ENCODE measurements around the gene ARHGEF6.

Gene ARHGEF6

DNA sequence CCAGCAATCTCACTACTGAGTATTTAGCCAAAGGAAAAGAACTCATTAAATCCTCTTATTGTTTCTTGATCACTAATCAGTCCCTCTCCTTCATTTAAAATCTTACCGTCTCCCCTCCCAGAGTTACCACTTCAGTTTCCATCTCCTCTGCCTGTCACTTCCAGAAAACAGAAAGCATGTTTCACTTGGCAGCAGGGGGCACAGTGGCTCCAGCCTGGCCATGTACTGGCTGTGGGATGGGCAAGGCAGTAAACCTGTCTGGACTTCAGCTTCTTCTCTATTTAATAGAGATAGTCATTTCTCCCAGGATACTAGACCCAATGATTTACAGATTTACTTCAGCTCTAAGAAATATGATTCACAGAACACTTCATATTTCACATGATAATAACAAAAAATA is 69.6 kb downstream of the ARHGEF6 start:
- no peaks in the 10 kb centered on the region for H3K9me3 Mint-ChIP-seq
- peaks cover 72% of the 10 kb centered on the region for H3K4me1 Mint-ChIP-seq (ENCODE audit: low read depth)
- H3K4me3 Mint-ChIP-seq = no peak overlapping the region
- H3K27ac Mint-ChIP-seq = peak overlapping the region; percentile 97
- DNase-seq = no peak
- H3K27me3 Mint-ChIP-seq = peaks cover 31% of the 10 kb centered on the region
- H3K36me3 Mint-ChIP-seq (ENCODE audit: low read depth) = peaks cover 30% of the 10 kb centered on the region

DNA sequence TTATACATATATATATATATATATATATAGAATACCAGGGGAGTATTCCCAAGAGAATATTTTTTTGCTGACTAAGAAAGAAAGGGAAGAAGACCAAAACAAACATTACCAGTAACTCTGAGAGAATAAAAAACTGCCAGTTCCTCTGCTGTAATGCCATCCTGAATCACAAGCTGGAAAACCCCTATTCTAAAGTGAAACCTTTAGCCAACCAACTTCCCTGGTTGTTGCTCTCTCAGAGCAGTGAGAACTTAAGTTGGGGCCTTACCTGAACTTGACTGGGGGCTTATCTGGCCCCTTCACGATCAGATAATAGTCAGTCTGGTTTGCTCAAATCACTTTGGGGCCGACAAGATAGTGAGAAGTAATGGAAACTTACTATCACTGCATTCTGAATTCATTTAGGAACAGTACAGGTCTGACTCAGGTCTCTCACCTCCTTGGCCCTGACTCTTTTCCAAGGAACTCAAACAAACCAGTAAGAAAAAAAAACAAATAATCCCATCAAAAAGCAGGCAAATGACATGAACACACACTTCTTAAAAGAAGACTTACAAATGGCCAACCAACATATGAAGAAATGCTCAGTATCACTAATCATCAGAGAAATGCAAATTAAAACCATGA is 70.3 kb downstream of the ARHGEF6 start:
- Mint-ChIP-seq H3K4me3 (peak overlapping the region; percentile 24), H3K36me3 (ENCODE audit: low read depth) (peaks cover 37% of the 10 kb centered on the region), H3K9me3 (no peaks in the 10 kb centered on the region), H3K27ac (peak overlapping the region; percentile 97), H3K27me3 (peaks cover 31% of the 10 kb centered on the region), H3K4me1 (ENCODE audit: low read depth) (peaks cover 66% of the 10 kb centered on the region)
- no peak for DNase-seq

DNA sequence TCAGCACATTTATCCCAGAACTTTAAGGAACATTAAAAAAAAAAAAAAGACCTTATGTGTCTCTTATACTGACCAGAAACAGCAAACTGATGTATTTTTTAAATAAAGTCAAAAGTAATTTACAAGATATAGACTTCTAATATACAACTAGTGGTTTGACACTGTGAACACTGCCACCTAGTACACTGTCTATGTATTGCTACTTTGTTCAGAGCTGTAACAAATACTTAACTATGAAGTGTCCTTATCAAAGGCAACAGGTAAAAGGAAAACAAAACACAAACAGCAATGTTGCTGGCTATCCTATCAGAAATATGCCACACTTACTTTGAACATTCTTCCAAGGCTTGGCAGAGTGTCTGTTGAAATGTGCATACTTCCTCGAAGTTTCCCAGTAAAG is 72.4 kb downstream of the ARHGEF6 start:
- no peaks in the 10 kb centered on the region for H3K9me3 Mint-ChIP-seq
- DNase-seq = no peak
- peaks cover 24% of the 10 kb centered on the region for H3K27me3 Mint-ChIP-seq
- H3K36me3 Mint-ChIP-seq (ENCODE audit: low read depth) = peaks cover 54% of the 10 kb centered on the region
- H3K4me3 Mint-ChIP-seq = no peak overlapping the region
- H3K4me1 Mint-ChIP-seq (ENCODE audit: low read depth) = peaks cover 59% of the 10 kb centered on the region
- peak overlapping the region; percentile 1 for H3K27ac Mint-ChIP-seq

DNA sequence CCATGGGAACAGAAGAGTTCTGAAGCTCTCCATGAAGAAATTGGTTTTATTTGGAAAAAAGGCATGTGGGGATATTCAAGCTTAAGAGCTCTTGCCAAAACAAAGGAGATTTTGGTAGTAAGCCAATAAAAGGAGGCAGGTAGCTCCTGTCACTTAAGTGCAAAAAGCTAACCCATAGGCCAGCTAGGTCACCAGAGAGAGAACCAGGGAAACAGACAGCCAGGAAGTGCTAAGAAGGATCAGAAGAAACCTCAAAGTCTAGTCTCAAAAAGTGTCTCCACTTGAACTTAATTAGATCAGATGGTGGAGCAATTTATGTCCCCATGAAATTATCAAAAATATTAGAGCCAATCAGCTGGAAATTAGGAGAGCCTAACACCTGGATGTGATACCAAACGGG is 83.6 kb downstream of the ARHGEF6 start:
- H3K36me3 Mint-ChIP-seq (ENCODE audit: low read depth) = peaks cover 41% of the 10 kb centered on the region
- H3K27me3 Mint-ChIP-seq = peaks cover 34% of the 10 kb centered on the region
- no peak for DNase-seq
- peaks cover 4% of the 10 kb centered on the region for H3K9me3 Mint-ChIP-seq
- H3K27ac Mint-ChIP-seq = peak overlapping the region; percentile 81
- no peak overlapping the region for H3K4me3 Mint-ChIP-seq
- H3K4me1 Mint-ChIP-seq (ENCODE audit: low read depth) = peaks cover 55% of the 10 kb centered on the region

DNA sequence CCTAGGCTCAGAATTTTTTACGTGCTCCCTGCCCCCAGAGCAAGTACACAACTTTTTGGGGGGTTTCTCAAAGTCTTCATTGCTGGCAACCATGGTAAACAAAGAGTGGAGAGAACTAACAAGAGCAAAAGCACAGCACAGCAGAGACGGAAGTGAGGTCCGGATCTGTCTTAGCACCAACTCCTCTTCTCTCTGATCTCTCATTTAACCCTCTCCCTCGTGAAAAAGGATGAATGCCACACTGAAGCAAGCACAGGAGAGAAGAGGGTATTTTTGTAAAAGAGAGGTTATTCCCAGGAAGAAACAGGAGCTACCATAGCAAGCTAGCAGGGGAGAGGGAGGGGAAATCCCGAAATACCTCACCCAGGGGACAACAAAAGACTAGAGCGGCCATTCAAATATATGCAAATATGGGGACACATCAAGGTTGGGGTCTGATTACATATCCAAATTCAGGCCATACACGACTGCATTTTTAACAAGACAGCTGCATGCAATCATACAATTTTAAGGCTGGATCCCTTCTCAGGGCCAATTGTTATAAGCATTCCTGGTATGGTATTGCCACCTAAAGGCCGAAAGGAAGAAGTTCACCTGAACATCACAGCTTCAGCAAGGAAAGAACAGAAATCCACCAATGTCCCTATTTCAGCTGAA is 86.2 kb downstream of the ARHGEF6 start:
- H3K36me3 Mint-ChIP-seq (ENCODE audit: low read depth) = peaks cover 29% of the 10 kb centered on the region
- H3K4me3 Mint-ChIP-seq = peak overlapping the region; percentile 69
- H3K4me1 Mint-ChIP-seq (ENCODE audit: low read depth) = peaks cover 78% of the 10 kb centered on the region
- H3K9me3 Mint-ChIP-seq = no peaks in the 10 kb centered on the region
- peak overlapping the region; percentile 93 for H3K27ac Mint-ChIP-seq
- H3K27me3 Mint-ChIP-seq = peaks cover 30% of the 10 kb centered on the region
- DNase-seq = no peak

DNA sequence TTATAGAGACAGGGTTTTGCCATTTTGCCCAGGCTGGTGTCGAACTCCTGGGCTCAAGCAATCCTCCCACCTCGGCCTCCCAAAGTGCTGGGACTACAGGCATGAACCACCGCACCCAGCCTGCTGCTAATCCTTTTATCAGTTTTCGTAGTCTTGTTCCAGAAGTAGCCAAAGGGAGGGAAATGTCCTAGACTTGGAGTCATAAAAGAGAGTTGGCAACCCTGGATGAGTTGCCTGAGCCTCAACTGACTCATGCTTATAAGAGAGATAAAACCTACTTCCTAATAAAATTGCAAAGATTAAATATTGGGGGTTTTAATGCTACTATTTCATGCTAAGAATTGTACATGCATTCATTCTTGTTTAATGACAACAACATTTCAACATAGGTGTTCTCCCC is 88.5 kb downstream of the ARHGEF6 start:
- DNase-seq = no peak
- peaks cover 23% of the 10 kb centered on the region for H3K36me3 Mint-ChIP-seq (ENCODE audit: low read depth)
- H3K9me3 Mint-ChIP-seq = no peaks in the 10 kb centered on the region
- peaks cover 90% of the 10 kb centered on the region for H3K4me1 Mint-ChIP-seq (ENCODE audit: low read depth)
- no peak overlapping the region for H3K4me3 Mint-ChIP-seq
- no peak overlapping the region for H3K27ac Mint-ChIP-seq
- peaks cover 33% of the 10 kb centered on the region for H3K27me3 Mint-ChIP-seq

DNA sequence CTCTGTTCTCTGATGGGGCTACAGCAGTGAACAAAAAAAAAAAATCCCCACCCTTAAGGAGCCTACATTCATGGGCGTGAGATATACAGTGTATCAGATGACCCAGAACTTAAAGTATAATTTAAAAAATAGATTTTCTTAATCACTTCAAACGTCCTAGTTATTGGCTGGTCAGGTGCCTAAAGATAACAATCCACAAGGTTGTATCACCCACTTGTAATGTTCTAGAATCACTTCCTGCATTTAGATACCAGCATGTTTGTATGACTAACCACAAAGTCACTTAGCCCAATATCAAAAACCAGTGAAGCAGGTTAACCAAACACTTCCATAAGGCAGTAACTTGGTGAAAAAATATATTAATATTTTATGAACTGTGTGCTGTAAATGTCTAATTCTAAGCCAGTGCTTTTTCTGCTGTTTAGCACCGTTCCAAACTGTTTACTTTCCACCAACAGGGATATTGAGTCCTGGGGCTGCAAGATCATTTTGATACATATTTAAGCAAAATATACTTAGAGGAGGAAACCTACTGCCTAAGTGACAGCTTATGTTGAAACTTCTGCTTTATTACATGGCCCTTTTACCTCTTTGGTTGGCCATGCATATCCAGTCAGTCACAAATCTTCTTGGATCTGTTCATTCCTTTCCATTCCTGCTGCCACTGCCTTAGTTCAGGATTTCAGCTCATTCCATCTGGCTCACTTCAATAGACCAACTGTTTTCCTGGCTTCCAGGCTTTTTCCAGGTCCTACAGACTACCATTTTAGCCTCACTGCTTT is 89.5 kb downstream of the ARHGEF6 start:
- DNase-seq = no peak
- Mint-ChIP-seq H3K9me3 (no peaks in the 10 kb centered on the region), H3K4me3 (no peak overlapping the region), H3K27me3 (peaks cover 26% of the 10 kb centered on the region), H3K27ac (peak overlapping the region; percentile 87), H3K36me3 (ENCODE audit: low read depth) (peaks cover 24% of the 10 kb centered on the region), H3K4me1 (ENCODE audit: low read depth) (peaks cover 89% of the 10 kb centered on the region)

DNA sequence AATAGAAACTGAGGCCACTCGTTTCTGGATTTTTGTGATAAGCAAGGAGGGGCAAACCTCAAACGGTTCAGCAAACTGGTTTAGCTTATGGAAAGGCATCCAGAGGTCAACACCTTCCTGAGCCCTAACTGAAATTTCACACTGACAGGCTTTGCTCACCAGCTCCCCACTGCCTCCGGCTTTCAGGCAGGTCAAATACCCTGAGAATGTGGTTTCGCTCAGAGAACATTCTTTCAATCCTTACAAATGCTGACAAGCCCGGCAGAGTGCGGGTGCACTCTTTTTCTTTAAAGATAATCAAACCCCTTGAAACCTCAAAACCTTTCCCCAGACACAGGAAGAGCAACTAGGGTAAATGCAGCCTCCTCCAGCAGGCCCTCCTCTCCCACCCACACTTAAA is 91.3 kb downstream of the ARHGEF6 start:
- H3K4me1 Mint-ChIP-seq (ENCODE audit: low read depth) = peaks cover 77% of the 10 kb centered on the region
- peak overlapping the region; percentile 87 for H3K27ac Mint-ChIP-seq
- H3K4me3 Mint-ChIP-seq = peak overlapping the region; percentile 23
- no peaks in the 10 kb centered on the region for H3K9me3 Mint-ChIP-seq
- peaks cover 13% of the 10 kb centered on the region for H3K27me3 Mint-ChIP-seq
- no peak for DNase-seq
- peaks cover 21% of the 10 kb centered on the region for H3K36me3 Mint-ChIP-seq (ENCODE audit: low read depth)

DNA sequence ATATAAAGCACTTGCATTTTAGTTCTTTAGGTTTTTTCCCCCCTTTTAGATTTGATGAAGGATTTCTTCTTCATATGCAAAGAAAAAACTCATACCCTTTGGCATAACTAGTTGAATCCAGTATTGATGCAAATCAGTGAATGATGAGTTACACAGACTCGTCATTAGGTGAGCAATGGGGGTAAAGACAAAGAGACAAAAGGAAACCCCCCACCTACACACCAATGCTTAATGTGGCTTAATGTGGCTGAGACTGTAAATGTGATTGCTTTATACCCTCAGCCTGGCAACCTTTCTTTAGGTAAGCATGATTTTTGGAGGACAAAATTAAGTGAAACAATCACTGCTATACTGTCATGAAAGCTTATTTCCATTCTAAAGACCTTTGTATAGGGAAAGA is 93.3 kb downstream of the ARHGEF6 start:
- peaks cover 60% of the 10 kb centered on the region for H3K4me1 Mint-ChIP-seq (ENCODE audit: low read depth)
- H3K27ac Mint-ChIP-seq = peak overlapping the region; percentile 88
- peak overlapping the region; percentile 23 for H3K4me3 Mint-ChIP-seq
- no peak for DNase-seq
- peaks cover 9% of the 10 kb centered on the region for H3K27me3 Mint-ChIP-seq
- H3K9me3 Mint-ChIP-seq = no peaks in the 10 kb centered on the region
- H3K36me3 Mint-ChIP-seq (ENCODE audit: low read depth) = peaks cover 27% of the 10 kb centered on the region

DNA sequence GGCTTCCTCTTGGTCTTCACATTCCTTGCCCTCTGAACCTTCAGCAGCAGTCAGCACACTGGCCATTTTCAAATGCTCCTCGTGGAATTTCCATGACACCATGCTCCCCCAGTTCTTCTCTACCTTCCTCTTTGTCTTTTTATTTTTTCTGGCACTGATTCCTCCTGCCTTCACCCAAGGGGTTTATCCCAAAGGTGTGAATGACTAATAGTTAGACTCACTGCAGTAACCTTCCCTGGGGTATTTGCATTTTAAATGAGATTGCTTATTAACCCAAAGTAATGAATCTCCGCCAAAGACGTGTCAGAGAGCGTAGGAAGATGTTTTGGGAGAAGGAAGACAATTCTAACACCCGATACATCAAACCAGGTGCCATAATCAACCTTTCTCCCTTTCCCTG is 96.6 kb downstream of the ARHGEF6 start:
- peaks cover 54% of the 10 kb centered on the region for H3K36me3 Mint-ChIP-seq (ENCODE audit: low read depth)
- DNase-seq = no peak
- peaks cover 6% of the 10 kb centered on the region for H3K27me3 Mint-ChIP-seq
- H3K9me3 Mint-ChIP-seq = no peaks in the 10 kb centered on the region
- H3K27ac Mint-ChIP-seq = no peak overlapping the region
- H3K4me3 Mint-ChIP-seq = no peak overlapping the region
- H3K4me1 Mint-ChIP-seq (ENCODE audit: low read depth) = peaks cover 30% of the 10 kb centered on the region

DNA sequence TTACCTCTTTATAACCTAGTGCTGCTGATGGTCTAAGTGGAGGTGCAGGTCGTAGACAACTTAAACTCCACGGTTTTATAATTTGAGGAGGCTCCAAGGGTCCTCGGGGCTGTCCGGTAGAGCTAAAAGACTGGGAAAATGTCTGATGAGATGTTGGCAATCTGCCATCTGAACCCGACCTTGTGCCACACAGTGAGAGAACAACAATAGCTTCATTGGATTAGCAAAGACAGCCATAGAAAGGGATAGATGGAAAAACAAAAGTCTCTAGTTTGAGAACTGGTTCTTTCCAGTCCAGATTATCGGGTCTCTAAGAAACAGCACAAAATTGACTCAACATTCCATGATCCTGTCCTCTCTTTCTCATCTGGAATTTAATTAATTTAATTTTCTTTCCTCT is 101.2 kb downstream of the ARHGEF6 start:
- DNase-seq = no peak
- H3K4me1 Mint-ChIP-seq (ENCODE audit: low read depth) = peaks cover 42% of the 10 kb centered on the region
- no peak overlapping the region for H3K27ac Mint-ChIP-seq
- peaks cover 6% of the 10 kb centered on the region for H3K27me3 Mint-ChIP-seq
- peaks cover 70% of the 10 kb centered on the region for H3K36me3 Mint-ChIP-seq (ENCODE audit: low read depth)
- no peaks in the 10 kb centered on the region for H3K9me3 Mint-ChIP-seq
- no peak overlapping the region for H3K4me3 Mint-ChIP-seq

DNA sequence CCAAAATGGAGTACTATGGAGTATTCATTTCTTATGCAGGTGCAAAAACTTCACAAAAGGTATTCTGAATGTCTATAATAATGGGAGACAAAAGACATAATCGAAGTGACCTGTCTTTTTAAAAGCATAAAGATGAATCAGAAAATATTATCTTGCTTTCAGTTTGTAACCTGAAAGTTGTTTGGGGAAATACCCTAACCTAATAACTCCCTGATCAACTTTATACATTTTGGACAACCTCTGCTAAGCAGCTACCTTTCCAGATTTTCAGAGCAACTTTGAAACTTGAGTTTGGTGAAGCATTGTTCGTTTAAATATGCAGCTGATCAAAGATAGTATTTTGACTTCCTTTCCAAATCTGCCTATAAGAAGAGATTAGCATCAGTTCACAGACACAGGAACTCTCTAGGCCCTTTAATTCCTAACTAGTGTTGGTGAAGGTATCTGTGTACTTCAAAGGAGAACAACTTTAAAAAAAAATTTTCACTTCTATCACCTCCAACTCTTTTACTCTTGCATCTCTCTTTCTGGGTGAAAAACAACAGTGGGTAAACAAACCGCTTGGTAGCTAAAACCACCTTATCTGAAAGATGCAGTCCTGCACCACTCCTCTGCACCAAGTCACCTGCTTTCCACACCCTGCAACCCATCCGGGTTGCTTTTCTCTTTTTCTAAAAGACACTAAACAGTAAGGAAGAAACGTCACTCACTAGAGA is 106.3 kb downstream of the ARHGEF6 start:
- Mint-ChIP-seq H3K36me3 (ENCODE audit: low read depth) (peaks cover 72% of the 10 kb centered on the region), H3K4me3 (peak overlapping the region; percentile 33), H3K9me3 (no peaks in the 10 kb centered on the region), H3K4me1 (ENCODE audit: low read depth) (peaks cover 88% of the 10 kb centered on the region), H3K27me3 (peaks cover 9% of the 10 kb centered on the region), H3K27ac (peak overlapping the region; percentile 90)
- no peak for DNase-seq

DNA sequence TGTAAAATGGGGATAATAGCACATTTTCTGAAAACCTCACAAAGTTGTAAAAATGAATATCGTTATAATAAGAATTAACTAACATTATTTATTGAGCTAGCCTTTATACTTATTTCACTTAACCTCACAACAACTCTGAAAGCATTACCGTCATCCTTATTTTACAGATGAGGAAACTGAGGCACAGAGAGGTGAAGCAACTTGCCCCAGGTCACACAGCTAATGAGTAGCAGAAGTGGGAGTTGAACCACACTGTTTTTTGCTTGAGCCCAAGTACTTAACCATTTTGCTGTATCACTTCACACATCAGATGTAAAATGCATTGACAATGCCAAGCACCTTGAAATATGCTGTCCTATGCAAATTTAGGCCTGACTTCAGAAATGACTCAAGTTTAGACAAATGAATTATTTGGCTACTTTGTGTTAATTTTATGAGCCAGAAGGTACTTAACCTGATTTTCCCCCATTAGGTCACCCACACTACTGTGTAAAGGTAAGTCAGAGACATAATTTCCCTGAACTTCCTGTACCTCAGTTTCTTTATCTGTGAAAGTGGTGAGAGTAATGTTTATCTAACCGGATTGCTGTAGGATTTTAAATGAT is 109.6 kb downstream of the ARHGEF6 start:
- peaks cover 20% of the 10 kb centered on the region for H3K27me3 Mint-ChIP-seq
- DNase-seq = no peak
- no peak overlapping the region for H3K4me3 Mint-ChIP-seq
- peaks cover 82% of the 10 kb centered on the region for H3K4me1 Mint-ChIP-seq (ENCODE audit: low read depth)
- H3K36me3 Mint-ChIP-seq (ENCODE audit: low read depth) = peaks cover 78% of the 10 kb centered on the region
- peak overlapping the region; percentile 80 for H3K27ac Mint-ChIP-seq
- no peaks in the 10 kb centered on the region for H3K9me3 Mint-ChIP-seq

All from activated T-cell treated with anti-CD3 and anti-CD28 coated beads, Interleukin-2, amount 50 U/mL, for 24 hours (primary cell).